ENCODE results near the gene TMEM158. TPM values are rescaled to one million over a fixed set of nuclear protein-coding genes. Genes with fewer than 3 reads are reported as not detected.

TMEM158 gene
- total and polyA plus RNA-seq, 2 of the 8 experiments (the other 6 are each of a cell fraction or from before 2014, with no cell fraction given) = 6.8 to 30.3 TPM

- TF ChIP-seq USF2 (IDR thresholded peaks at IDR 0.05; ENCODE audit: low read length) (no peak), RNF2 (IDR thresholded peaks at IDR 0.05; ENCODE audit: borderline replicate concordance, low read depth, low read length, missing control alignments, poor library complexity, severe bottlenecking) (no peak), FOSL1 (IDR thresholded peaks at IDR 0.05; ENCODE audit: insufficient read depth, low read depth, low read length) (no peak), YY1 (IDR thresholded peaks at IDR 0.05; ENCODE audit: low read depth, low read length) (no peak)
These were observed 49.2 kb downstream of the TMEM158 start (continued) for GRCh38 chr3:45176912-45177311.

Small RNAs within 50 kb of the gene (small RNA-seq; reads per million reads assigned to genes)
- gene RF00012 (ENCODE audit: insufficient read depth) = not detected

Other genes with a start within 250 kb of the TMEM158 start
- gene CLEC3B, start 200.0 kb downstream of the TMEM158 start, total RNA-seq (2021; fragmentation: NEBNext Ultra II Directional; extraction: Animal tissue kit (Norgen Biotek cat#: 25700)) = not detected in 2 replicates
- gene CLEC3B, start 200.0 kb downstream of the TMEM158 start, polyA plus RNA-seq (2011; rRNA removed) = 0.20 and 0.32 TPM in 2 replicates
- gene CDCP1, start 79.9 kb downstream of the TMEM158 start, total RNA-seq (2021; fragmentation: NEBNext Ultra II Directional; extraction: Animal tissue kit (Norgen Biotek cat#: 25700)) = 21.2 and 23.3 TPM in 2 replicates
- gene CDCP1, start 79.9 kb downstream of the TMEM158 start, polyA plus RNA-seq (2011; rRNA removed) = 10.0 and 10.1 TPM in 2 replicates
- gene LARS2, start 162.3 kb upstream of the TMEM158 start, total RNA-seq (2021; fragmentation: NEBNext Ultra II Directional; extraction: Animal tissue kit (Norgen Biotek cat#: 25700)) = 54.4 and 55.9 TPM in 2 replicates
- 25.0 and 25.6 TPM in 2 replicates for gene LARS2, start 162.3 kb upstream of the TMEM158 start, polyA plus RNA-seq (2011; rRNA removed)

Data from H1 (cell line).